ENCODE data around the gene OCA2. TPM values are rescaled to one million over a fixed set of nuclear protein-coding genes. Genes with fewer than 3 reads are reported as not detected.

The OCA2 gene
- total RNA-seq, 1 donor from 2014 or later: 1.7 TPM

- peaks cover 4% of the 10 kb centered on the region for H3K4me1 Mint-ChIP-seq (ENCODE audit: low read depth, unreplicated experiment)
- H3K36me3 Mint-ChIP-seq (ENCODE audit: unreplicated experiment): no peaks in the 10 kb centered on the region
- no peak for DNase-seq
- H3K27me3 Mint-ChIP-seq (ENCODE audit: unreplicated experiment): no peaks in the 10 kb centered on the region
- no peak for TF ChIP-seq CTCF (IDR thresholded peaks at IDR 0.05; ENCODE audit: partially characterized antibody, unreplicated experiment)
- H3K27ac Mint-ChIP-seq (ENCODE audit: unreplicated experiment): no peak overlapping the region
- peaks cover 3% of the 10 kb centered on the region for H3K9me3 Mint-ChIP-seq (ENCODE audit: unreplicated experiment)
- H3K4me3 Mint-ChIP-seq (ENCODE audit: unreplicated experiment): no peak overlapping the region
These were observed 34.2 kb upstream of the OCA2 start for GRCh38 chr15:28133281-28133680.

- no peaks in the 10 kb centered on the region for H3K36me3 Mint-ChIP-seq (ENCODE audit: unreplicated experiment)
- no peaks in the 10 kb centered on the region for H3K27me3 Mint-ChIP-seq (ENCODE audit: unreplicated experiment)
- no peak overlapping the region for H3K4me3 Mint-ChIP-seq (ENCODE audit: unreplicated experiment)
- H3K27ac Mint-ChIP-seq (ENCODE audit: unreplicated experiment): no peak overlapping the region
- no peak for TF ChIP-seq CTCF (IDR thresholded peaks at IDR 0.05; ENCODE audit: partially characterized antibody, unreplicated experiment)
- DNase-seq: no peak
- peaks cover 3% of the 10 kb centered on the region for H3K9me3 Mint-ChIP-seq (ENCODE audit: unreplicated experiment)
- H3K4me1 Mint-ChIP-seq (ENCODE audit: low read depth, unreplicated experiment): peaks cover 4% of the 10 kb centered on the region
These were observed 33.6 kb upstream of the OCA2 start for GRCh38 chr15:28132524-28133275.

DNA sequence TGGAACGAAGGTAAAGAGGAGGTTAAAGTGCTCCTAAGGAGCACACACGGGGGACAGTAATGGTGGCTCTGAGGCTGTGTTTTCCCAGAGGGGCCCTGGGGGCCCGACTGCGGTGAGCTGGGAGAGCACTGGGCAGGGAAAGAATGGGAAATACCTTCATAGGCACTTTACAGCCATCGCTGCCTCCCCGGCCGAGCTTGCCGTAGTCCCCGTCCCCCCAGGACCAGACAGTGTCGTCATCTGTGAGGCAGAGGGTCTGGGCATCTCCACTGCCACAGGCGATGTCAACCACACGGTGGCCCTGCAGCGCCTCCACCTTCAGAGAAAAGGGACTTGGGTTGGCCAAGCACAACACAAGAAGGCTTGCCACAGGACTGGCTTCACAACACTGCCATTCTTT lies 32.8 kb upstream of the OCA2 start:
- H3K36me3 Mint-ChIP-seq (ENCODE audit: unreplicated experiment): no peaks in the 10 kb centered on the region

GRCh38 chr15:28131400-28131799 lies 32.3 kb upstream of the OCA2 start:
- Mint-ChIP-seq H3K27ac (ENCODE audit: unreplicated experiment) (no peak overlapping the region), H3K9me3 (ENCODE audit: unreplicated experiment) (peaks cover 5% of the 10 kb centered on the region), H3K27me3 (ENCODE audit: unreplicated experiment) (no peaks in the 10 kb centered on the region), H3K4me1 (ENCODE audit: low read depth, unreplicated experiment) (no peaks in the 10 kb centered on the region), H3K4me3 (ENCODE audit: unreplicated experiment) (no peak overlapping the region), H3K36me3 (ENCODE audit: unreplicated experiment) (no peaks in the 10 kb centered on the region)
- no peak for TF ChIP-seq CTCF (IDR thresholded peaks at IDR 0.05; ENCODE audit: partially characterized antibody, unreplicated experiment)
- no peak for DNase-seq

More for the DNA sequence above, 32.8 kb upstream of the OCA2 start:
- no peak for TF ChIP-seq CTCF (IDR thresholded peaks at IDR 0.05; ENCODE audit: partially characterized antibody, unreplicated experiment)
- no peak overlapping the region for H3K27ac Mint-ChIP-seq (ENCODE audit: unreplicated experiment)
- DNase-seq: no peak
- H3K4me1 Mint-ChIP-seq (ENCODE audit: low read depth, unreplicated experiment): peaks cover 4% of the 10 kb centered on the region
- peaks cover 4% of the 10 kb centered on the region for H3K9me3 Mint-ChIP-seq (ENCODE audit: unreplicated experiment)
- H3K27me3 Mint-ChIP-seq (ENCODE audit: unreplicated experiment): no peaks in the 10 kb centered on the region
- no peak overlapping the region for H3K4me3 Mint-ChIP-seq (ENCODE audit: unreplicated experiment)

DNA sequence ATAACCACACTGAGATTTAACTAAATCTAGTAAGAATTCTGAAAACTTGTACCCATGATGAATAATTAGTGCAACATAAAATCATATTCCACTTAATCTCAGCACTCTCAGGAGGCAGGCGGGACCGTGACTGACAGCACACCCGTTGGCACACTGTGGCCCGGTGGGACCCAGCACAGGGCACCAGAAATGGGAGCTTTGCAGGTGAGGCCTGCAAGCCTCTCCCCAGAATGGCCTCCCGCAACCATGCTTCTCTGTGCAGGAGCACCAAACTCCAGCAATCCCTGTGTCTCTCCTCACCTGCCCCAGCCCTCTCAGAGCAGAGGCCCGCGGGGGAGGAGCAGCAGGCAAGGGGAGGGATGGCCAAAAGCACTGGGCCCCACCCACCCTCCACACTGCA lies 31.5 kb upstream of the OCA2 start:
- no peaks in the 10 kb centered on the region for H3K27me3 Mint-ChIP-seq (ENCODE audit: unreplicated experiment)
- peaks cover 6% of the 10 kb centered on the region for H3K9me3 Mint-ChIP-seq (ENCODE audit: unreplicated experiment)
- no peak for DNase-seq
- H3K4me1 Mint-ChIP-seq (ENCODE audit: low read depth, unreplicated experiment): peaks cover 1% of the 10 kb centered on the region
- H3K4me3 Mint-ChIP-seq (ENCODE audit: unreplicated experiment): no peak overlapping the region
- H3K36me3 Mint-ChIP-seq (ENCODE audit: unreplicated experiment): no peaks in the 10 kb centered on the region
- no peak for TF ChIP-seq CTCF (IDR thresholded peaks at IDR 0.05; ENCODE audit: partially characterized antibody, unreplicated experiment)
- no peak overlapping the region for H3K27ac Mint-ChIP-seq (ENCODE audit: unreplicated experiment)

Measured in glutamatergic neuron (in vitro differentiated cells).